DND-41 (cell line): ENCODE results near the gene HSPB9.

Experiments used
- ATAC-seq: fragments of 200-7000 bp; cut with Tn5 transposase; 3 replicates; pipeline ENCODE4 v1.9.1; 2021; ENCODE audit warnings: low read depth; ENCODE audit not compliant: insufficient read depth
- DNase-seq: peaks from one replicate; pipeline ENCODE4 v3.0.0-alpha.2; 2020
- H2AFZ ChIP-seq: 2 replicates; pipeline ENCODE4 v1.6.0; 2012; ENCODE audit warnings: low read depth, low read length
- H3K27ac ChIP-seq: 2 replicates; pipeline ENCODE4 v1.5.1; 2012; ENCODE audit warnings: low read length, inconsistent platforms
- H3K27me3 ChIP-seq: fragments of 200-600 bp; sonication (generic); 2 replicates; pipeline ENCODE4 v1.6.0; 2012; ENCODE audit warnings: low read length, mild to moderate bottlenecking, inconsistent platforms; ENCODE audit not compliant: insufficient read depth, poor library complexity
- H3K36me3 ChIP-seq: 2 replicates; pipeline ENCODE4 v1.5.1; 2012; ENCODE audit warnings: low read length, inconsistent platforms; ENCODE audit not compliant: insufficient read depth
- H3K4me1 ChIP-seq: 2 replicates; pipeline ENCODE4 v1.5.1; 2012; ENCODE audit warnings: mild to moderate bottlenecking, low read length; ENCODE audit not compliant: insufficient read depth
- H3K4me2 ChIP-seq: 2 replicates; pipeline ENCODE4 v1.6.0; 2012; ENCODE audit warnings: mild to moderate bottlenecking, moderate library complexity, low read length, inconsistent platforms; ENCODE audit not compliant: insufficient read depth
- H3K4me3 ChIP-seq, 2 experiments: fragments of 200-600 bp in 1 of 2; shearing (Covaris generic) in 1 of 2; 2 replicates each; pipeline ENCODE4 v1.5.1; 2012 to 2016; ENCODE audit warnings: inconsistent platforms in 2 of 2, low read length in 2 of 2, mild to moderate bottlenecking in 2 of 2, low read depth in 1 of 2, moderate library complexity in 1 of 2
- H3K79me2 ChIP-seq: 2 replicates; pipeline ENCODE4 v1.6.0; 2012; ENCODE audit warnings: low read length, inconsistent platforms; ENCODE audit not compliant: insufficient read depth
- H3K9ac ChIP-seq: 2 replicates; pipeline ENCODE4 v1.6.0; 2012; ENCODE audit warnings: low read depth, mild to moderate bottlenecking, inconsistent platforms, low read length, moderate library complexity
- H3K9me3 ChIP-seq: 2 replicates; pipeline ENCODE4 v1.5.1; 2012; ENCODE audit warnings: low read length, moderate library complexity, mild to moderate bottlenecking, inconsistent platforms; ENCODE audit not compliant: insufficient read depth, severe bottlenecking
- H4K20me1 ChIP-seq: 2 replicates; pipeline ENCODE4 v1.6.0; 2012; ENCODE audit warnings: low read length; ENCODE audit not compliant: insufficient read depth
- CTCF ChIP-seq: IDR thresholded peaks from 2 replicates; pipeline ENCODE4 v1.5.1; 2012; ENCODE audit warnings: borderline replicate concordance, low read length, moderate library complexity, mild to moderate bottlenecking; ENCODE audit not compliant: poor library complexity, severe bottlenecking; ENCODE audit errors: extremely low read depth
- EZH2 ChIP-seq: IDR thresholded peaks from 3 replicates; pipeline ENCODE4 v1.6.1; 2012; ENCODE audit warnings: borderline replicate concordance, low read depth, mild to moderate bottlenecking, moderate library complexity, low read length, inconsistent platforms; ENCODE audit not compliant: severe bottlenecking

The HSPB9 gene

DNA sequence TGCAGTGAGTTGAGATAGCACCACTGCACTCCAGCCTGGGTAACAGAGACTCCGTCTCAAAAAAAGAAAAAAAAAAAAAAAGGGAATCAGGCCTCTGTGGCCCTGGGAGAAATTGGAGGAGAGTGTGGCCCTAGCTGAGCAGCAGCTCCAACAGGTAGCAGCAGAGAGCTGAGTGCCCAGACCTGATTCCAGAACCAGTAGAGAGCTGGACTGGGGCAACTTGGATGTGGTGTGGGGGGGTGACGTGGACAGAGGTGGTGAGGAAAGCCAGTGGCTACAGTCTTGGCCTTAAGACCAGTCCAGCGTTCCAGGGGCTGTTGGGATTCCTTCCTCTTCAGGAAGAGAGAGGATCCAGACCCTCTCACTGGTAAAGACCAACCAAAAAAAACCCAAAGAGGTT is 1.7 kb downstream of the HSPB9 start:
- Histone ChIP-seq H3K4me2 (no peak overlapping the region), H3K4me1 (peaks cover 26% of the 10 kb centered on the region), H3K4me3 (no peak overlapping the region), H3K27me3 (no peaks in the 10 kb centered on the region), H3K9ac (no peak overlapping the region), H3K9me3 (no peaks in the 10 kb centered on the region), H3K79me2 (peaks cover 14% of the 10 kb centered on the region), H3K36me3 (peaks cover 58% of the 10 kb centered on the region), H4K20me1 (no peaks in the 10 kb centered on the region), H2AFZ (no peak overlapping the region), H3K27ac (no peak overlapping the region)
- ATAC-seq (no peak), DNase-seq (no peak)
- no peak for TF ChIP-seq EZH2
- no peak for TF ChIP-seq CTCF

DNA sequence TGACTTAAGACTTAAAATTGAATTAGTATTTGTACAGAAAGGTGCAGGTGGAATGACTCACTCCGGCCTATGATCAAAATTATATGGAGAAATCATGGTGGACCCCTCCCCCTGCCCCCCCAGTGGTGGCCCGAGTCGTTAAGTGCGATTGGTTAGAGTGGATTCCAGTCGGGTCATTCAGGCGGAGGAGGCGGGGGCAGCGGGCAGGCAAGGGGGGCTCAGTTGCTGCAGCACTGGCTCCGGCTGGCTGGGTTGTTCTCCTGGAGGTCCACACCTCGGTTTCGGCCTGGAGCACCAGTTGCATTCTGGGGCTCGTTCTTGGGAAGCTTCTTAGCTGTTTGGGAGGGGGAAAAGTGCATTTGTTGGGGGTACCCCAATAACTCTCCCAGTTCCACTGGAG is 3.0 kb downstream of the HSPB9 start:
- H4K20me1 ChIP-seq: peaks cover 13% of the 10 kb centered on the region
- H3K27me3 ChIP-seq: no peaks in the 10 kb centered on the region
- no peaks in the 10 kb centered on the region for H3K9me3 ChIP-seq
- no peak for DNase-seq
- TF ChIP-seq EZH2: no peak
- no peak for TF ChIP-seq CTCF
- peaks cover 10% of the 10 kb centered on the region for H3K79me2 ChIP-seq
- H2AFZ ChIP-seq: no peak overlapping the region
- no peak overlapping the region for H3K4me3 ChIP-seq
- H3K9ac ChIP-seq: no peak overlapping the region
- ATAC-seq: no peak
- H3K4me2 ChIP-seq: no peak overlapping the region
- H3K36me3 ChIP-seq: peaks cover 66% of the 10 kb centered on the region
- peaks cover 13% of the 10 kb centered on the region for H3K4me1 ChIP-seq
- H3K27ac ChIP-seq: no peak overlapping the region

DNA sequence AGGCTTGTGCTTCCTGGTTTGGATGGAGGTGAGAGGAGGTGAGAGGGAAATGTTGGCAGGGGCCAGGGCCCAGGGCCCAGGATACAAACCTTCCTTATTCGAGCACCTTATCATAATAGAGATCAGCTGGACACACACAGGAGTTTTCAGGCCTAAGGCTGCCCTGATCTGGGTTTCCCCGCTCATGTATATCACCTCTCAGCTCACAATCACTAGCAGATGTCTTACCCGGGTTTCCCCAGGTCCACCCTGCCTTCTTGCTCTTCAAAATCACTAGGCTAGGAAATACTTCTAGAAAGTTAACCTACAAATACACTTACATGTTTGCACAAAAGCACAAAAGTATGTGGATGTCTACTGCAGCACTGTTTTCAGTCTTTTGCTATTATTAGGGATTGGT is 4.2 kb downstream of the HSPB9 start:
- H3K4me3 ChIP-seq: no peak overlapping the region
- DNase-seq: no peak
- H3K4me1 ChIP-seq: peaks cover 5% of the 10 kb centered on the region; the same call in 1 of the 2 replicates
- no peak overlapping the region for H3K9ac ChIP-seq
- TF ChIP-seq EZH2 (no peak), CTCF (no peak)
- H3K27me3 ChIP-seq: no peaks in the 10 kb centered on the region
- no peaks in the 10 kb centered on the region for H3K9me3 ChIP-seq
- H3K27ac ChIP-seq: no peak overlapping the region
- ATAC-seq: no peak
- H3K36me3 ChIP-seq: peaks cover 79% of the 10 kb centered on the region
- H2AFZ ChIP-seq: no peak overlapping the region
- H3K4me2 ChIP-seq: no peak overlapping the region
- H3K79me2 ChIP-seq: peaks cover 20% of the 10 kb centered on the region
- H4K20me1 ChIP-seq: peaks cover 25% of the 10 kb centered on the region

DNA sequence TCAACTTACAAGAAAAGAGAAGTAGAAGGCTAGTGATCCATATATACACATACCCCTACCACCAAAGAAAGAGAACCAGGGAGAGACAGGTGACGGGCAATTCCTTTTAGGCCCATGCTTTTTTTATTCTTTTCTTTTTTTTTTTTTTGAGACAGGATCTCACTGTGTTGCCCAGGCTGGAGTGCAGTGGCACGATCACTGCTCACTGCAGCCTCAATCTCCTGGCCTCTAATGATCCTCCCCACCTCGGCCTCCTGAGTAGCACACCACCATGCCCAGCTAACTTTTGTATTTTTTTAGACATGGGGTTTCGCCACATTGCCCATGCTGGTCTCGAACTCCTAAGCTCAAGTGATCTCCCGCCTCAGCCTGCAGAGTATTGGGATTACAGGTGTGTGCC is 4.8 kb downstream of the HSPB9 start:
- no peak overlapping the region for H3K4me2 ChIP-seq
- no peaks in the 10 kb centered on the region for H3K4me1 ChIP-seq
- no peak overlapping the region for H3K9ac ChIP-seq
- H3K27me3 ChIP-seq: no peaks in the 10 kb centered on the region
- peaks cover 29% of the 10 kb centered on the region for H4K20me1 ChIP-seq
- peaks cover 83% of the 10 kb centered on the region for H3K36me3 ChIP-seq
- H3K9me3 ChIP-seq: no peaks in the 10 kb centered on the region
- H3K4me3 ChIP-seq: no peak overlapping the region
- H3K79me2 ChIP-seq: peaks cover 26% of the 10 kb centered on the region
- no peak overlapping the region for H3K27ac ChIP-seq
- DNase-seq: no peak
- H2AFZ ChIP-seq: no peak overlapping the region
- no peak for ATAC-seq
- no peak for TF ChIP-seq EZH2
- TF ChIP-seq CTCF: no peak
